SIG-M5 treated with dmso at 0.1 percent for 504 hours (cell line): ENCODE data around the gene EIF2S3.
"Not testable (repeated sequence)": the region's sequence is repeated elsewhere in the genome, so short reads cannot be mapped to it uniquely, and the experiment has no call there.

ENCODE experiments used
- DNase-seq: peaks from one replicate; lab custom pipeline; 2025; ENCODE audit not compliant: unreplicated experiment; lab: John Stamatoyannopoulos, UW

The EIF2S3 gene

DNA sequence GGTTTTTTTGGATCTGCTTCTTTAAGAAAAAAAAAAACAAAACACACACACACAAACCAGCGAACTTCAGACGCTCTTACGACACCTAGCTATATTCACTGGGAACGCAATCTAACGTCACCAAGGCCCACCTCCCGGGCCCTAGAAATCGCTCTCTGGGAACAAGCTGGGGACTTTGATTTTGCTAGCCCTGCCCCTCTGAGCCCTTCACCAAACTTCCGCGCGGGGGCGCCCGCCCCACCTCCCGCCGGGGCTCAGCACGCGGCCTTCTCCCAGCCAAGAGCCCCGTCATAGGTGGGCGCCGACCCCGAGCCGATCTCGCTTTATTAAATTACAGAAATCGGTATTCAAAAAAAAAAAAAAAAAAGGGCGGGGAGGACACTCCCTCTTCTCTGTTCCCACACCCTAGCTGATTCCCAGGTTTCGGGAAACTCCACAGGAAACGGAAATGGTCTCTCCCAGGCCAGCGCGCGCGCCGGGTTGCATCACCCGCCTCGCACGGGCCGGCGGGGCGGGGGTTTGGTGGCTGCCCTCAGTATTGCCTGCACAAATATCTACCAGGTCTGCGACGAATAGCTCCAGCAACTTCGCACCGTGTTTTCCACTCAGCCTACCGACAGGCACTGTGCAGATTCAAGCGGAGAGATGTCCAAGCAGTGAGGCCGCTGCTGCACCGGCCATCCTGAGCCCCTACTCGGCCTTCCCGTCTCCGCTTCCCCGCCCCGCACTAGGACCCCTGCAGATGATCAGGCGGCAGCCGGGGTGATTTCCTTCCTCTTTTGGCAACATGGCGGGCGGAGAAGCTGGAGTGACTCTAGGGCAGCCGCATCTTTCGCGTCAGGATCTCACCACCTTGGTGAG lies at the start of gene EIF2S3:
EIF2S3 (plus strand) TSS at position 775 of the 861 bp plus-strand sequence; CDS start at position 788, 13 bp downstream.
- DNase-seq = peak; percentile 95

DNA sequence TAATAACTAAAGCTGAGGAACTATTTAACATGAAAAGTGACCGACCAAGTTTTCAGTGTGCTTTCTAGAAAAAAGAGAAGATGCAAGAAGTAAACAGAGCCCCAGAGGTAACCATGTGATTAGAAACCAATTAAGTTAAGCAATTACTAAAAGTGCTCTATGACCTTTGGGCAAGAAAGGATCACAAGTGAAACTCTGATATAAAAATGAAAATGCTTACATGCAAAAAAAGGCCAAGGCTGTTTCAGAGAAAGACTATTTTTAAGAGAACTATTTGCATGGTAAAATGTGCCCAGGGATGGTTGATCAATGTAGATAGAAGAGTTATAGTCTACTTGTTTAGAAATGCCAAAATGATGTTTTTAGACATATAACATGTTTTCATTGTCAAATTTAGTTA lies 49.7 kb upstream of the EIF2S3 start:
- DNase-seq = no peak

DNA sequence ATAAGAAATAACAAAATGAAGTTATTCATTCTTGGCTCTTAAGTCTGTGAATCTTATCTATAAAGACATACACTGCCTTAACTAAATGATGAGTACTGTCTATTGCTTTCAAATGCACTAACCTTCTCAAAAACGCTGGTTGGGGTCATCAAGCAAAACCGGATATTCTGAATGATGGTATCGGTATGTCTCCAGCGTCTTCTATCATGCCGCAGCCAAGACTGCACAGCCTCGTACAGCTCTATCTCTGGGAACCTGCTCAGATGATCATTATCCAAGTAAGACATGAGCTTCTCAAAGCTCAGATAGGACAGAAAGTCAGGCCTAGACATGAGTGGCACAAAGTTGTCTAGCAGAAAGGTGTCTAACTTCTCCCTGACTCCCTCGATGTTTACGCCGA lies 48.9 kb upstream of the EIF2S3 start:
- DNase-seq = no peak

DNA sequence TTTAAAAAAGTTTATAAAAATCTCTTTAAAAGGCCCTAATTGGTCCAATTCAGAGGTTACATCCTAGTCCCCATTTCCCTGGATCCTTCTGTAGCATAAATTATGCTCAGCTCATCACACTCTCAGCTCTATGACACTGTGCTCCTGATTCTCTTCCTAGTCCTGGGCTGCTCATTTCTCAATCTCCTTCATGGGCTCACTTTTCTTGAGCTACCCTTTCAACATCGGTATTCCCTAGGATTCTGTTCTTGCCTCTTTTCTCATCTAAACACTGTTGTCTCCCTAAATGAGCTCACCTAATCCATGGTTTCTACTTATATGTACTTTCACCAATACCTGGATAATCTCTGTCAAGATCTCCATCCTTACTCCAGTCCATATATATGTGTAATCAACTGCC lies 42.5 kb upstream of the EIF2S3 start:
- DNase-seq = no peak

DNA sequence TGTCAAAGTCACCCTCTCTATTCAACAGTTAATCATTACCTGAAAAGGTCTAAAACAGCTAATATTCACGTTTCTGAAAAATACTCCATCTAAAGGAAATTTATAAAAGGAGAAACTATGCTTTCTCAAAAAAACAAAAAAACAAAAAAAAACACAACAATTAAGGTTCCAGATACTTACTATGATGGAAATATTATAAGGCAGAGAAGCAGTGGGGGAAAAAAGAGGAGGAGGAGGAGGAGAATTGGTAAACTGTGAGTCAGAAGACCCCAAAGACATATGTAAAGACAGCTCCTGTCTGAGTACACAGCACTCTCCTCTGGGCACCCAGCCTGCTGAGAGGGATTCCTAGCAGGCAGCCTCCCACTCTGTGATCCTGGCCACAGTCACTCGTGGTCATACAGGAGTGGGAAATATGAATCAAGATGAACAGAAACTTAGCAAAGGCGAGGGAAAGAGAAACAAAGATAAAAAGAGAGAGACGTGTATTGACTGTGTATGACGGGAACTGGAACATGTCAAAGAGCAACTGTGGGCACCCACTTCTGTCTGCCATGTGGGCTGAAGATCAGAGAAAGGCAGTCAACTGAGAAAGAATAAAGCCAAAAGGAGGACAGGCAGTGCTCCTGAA lies 40.3 kb upstream of the EIF2S3 start:
- DNase-seq = no peak

DNA sequence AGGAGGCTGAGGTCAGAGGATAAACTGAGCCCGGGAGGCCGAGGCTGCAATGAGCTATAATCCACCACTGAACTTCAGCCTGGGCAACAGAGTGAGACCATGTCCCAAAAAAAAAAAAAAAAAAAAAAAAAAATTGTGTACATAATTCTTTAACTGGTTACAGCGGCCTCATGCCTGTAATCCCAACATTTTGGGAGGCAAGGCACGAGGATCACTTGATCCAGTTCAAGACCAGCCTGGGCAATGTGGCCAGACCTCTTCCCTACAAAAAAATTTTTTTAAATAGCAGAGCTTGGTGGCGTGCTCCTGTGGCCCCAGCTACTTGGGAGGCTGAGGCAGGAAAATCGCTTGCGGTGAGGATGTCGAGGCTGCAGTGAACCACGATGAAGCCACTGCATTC lies 37.1 kb upstream of the EIF2S3 start:
- no peak for DNase-seq

DNA sequence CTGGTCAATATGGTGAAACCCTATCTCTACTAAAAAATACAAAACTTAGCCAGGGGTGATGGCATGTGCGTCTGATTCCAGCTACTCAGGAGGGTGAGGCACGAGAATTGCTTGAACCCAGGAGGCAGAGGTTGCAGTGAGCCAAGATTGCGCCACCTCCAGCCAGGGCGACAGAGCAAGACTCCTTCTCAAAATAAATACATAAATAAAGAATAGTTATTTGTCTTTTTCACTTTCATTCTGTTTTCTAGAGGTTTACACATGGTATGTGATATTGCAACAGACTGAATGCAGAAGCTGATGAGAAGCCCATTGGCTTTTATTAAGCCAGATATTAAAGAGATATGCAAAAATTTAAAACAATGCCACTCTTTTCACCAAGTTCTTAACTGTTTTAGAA lies 35.9 kb upstream of the EIF2S3 start:
- peak; percentile 40 for DNase-seq

DNA sequence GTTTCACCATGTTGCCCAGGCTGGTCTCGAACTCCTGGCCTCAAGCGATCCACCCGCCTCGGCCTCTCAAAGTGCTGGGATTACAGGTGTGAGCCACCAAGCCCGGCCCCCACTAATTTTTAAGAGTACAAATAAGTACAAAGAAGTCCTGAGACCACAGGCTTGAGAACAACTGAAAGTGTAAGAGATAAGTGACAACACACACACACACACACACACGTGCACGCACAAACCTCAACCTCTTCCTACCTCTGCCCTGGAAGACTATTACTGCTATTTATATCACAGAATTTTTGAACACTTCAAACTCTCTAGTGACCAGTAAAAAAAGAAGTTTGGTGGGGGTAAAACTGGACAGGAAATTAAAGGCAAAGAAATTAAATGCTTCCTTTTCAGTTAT lies 35.3 kb upstream of the EIF2S3 start:
- no peak for DNase-seq

DNA sequence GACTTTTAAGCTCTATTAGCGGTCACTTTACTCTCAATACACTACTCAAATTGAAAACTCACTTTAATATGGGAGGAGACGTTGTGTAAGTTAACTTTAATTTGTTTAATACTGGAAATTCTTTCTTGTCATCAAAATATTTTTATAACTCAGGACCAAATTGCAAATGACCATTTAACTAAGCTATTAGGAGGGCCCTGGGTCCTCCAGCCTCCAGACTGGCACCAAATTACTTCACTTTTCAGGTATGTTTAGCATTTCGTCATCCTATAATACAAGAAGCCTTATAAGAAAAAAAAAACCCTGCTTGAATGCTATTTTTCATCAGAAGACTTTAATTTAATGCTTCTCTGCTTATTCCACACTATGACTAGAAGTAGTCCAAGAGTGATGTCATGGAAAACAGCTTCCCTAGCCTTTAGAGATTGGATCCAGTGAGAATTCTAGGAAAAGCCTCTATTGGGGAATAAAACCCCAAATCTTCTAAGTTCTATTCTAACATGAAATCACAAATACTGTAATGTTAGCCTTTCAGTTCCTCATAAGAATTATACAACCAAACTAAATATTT lies 34.4 kb upstream of the EIF2S3 start:
- no peak for DNase-seq

DNA sequence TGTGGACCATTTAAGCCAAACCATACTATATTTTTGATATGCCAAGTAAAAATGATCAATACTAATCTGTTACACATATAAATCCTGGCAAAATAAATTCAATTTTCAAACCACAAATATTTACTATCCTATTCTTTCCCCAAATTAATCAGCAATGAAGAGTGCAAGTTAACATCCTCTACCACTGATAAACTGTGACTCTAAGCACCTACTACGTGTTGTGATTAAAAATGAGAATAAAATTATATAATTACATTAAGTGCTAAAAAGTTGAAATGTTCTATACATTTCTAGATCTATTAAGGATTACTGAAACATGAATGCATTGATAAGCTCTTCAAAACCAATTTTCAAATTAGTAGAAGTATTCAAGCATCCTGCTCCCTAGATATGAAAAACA lies 31.2 kb upstream of the EIF2S3 start:
- DNase-seq = no peak

DNA sequence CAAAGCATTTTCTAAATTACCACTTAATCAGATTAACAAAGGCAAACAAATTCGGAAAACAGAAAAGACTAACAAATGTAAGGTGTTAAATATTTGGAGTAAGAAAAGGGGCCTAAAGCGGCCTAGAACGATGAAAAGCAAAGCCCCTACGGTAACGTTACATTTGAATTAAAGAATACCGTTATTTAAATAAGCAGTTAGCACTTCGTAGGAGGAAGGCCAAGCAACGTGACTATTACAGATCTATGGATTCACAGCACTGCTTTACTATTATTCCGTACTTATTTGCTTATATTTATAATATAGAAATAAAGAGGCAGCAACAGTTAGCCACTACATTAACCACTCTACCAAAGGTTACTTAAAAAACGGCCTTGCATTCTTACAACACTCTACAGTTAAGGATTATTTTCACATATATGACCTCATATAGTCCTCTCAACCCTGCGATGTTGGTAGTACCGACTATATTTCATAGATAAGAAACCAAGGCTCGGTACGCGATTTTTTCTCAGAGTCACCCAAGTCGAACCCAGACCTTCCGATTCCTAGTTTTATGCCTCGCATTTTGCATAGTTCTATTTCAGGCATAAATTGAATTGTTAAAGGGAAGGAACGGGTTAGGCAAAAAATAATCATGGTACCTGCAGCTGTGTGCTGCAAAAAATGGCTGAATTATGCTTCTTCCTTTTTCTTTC lies 30.6 kb upstream of the EIF2S3 start:
- peak; percentile 25 for DNase-seq

DNA sequence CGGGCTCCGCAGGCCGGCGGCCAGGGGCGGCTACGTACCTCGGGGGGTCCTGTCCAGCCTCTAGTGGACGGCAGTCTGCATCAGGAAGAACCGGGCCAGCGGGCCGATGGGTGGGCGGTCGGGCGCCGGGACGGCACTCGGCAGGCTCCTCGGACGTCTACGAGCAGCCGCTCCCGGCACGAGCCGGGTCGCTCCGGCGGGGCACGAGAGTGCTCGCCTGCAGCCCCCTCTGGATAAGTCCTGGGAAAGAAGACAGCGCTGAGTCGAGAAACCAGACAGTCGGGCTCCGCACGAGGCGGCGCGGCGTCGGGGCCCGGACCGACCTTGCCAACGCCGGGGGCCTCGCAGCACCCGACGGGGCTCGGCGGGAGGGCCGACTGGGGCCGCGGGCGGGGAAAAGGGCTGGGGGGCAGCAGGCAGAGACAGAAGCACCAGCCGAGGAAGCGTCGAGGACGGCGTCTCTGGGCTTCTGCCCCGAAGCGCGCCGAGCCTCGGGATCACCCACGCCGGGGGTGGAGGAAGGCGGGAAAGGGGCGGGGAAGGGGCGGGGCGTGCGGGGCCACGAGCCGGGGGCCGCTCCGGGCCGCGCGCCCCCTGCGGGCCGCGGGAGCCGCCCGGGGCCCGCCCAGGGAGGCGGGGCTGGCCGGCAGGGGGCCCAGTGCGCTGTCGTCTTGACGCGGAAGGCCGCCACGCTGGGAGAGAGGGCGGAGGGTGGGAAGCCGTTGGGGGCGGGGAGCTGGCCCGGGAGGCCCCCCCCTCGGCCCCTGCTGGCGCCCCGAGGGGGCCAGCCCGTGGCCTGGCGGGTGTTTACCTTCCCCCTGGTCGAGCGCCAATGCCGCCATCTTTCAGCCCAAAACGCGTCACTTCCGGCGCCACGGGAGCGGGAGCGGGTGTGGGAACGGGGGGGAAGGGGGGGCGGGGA lies 29.7 kb upstream of the EIF2S3 start:
- DNase-seq = peak; percentile 81

DNA sequence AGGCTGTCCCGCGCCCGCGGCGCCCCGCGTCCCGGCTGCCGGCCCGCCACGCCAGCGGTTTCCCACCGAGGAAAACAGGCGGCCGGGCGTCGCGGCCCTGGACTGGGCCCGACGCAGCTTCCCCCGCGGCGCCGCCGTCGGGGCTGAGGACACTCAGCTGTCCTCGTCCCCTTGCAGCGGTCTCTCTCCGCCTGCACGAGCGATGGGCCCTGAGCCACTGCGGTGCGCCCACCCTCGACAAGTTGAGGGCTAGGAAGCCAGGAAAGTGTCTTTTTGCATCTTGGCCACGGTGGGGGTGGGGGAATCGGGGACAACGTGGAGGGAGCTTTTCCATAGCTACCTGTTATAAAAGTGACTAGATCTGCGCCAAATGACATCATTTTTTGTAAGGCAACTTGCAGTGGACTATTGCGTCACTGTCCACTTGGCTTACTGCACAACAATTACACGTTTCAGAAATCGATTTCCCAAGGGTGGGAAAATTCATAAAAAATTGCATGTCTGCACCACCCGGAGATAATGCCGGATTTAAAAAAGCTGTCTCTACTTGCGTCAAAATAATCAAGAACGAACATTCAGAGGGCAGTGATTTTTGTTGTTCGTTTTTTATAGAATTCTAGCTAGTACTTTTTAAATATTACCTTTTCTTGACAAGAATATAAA lies 28.9 kb upstream of the EIF2S3 start:
- DNase-seq = no peak

DNA sequence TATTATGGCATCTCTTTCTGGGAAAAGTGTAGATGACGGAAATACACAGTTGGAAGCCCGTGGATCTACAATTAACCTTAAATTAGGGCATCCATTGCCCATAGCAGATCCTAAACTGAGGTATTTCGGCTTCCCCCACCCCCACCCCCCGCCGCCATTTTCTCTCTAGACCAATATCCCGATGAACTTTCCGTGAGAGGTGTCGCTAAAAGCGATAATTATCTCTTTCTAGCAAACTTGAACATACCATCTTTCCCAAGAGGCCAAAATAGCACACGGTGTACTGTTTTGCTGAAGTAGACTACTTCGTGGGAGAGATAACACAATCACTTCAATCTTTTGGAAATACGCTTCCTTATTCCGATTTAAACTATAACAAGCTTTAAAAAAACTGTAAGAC lies 28.3 kb upstream of the EIF2S3 start:
- no peak for DNase-seq

DNA sequence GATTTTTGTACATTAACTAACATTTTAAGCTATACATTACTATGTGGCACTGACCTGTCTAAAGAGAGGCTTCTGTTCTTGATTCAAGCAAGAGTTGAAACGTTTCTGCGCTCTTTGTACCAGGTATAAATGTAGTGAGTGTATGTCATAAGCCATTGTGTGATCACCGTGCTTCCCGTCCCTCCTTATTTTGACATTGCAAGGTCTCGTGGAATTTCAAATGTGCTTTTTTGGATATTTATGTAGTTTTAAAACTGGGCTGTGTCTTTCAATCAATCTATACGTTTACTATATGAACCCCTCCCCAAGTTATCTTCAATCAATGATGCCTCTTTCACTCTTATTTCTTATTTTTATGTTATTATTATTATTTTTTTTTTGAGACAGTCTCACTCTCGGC lies 27.7 kb upstream of the EIF2S3 start, which contains the start of gene KLHL15:
KLHL15 (minus strand) TSS at position 101 of the 400 bp plus-strand sequence. CDS start 20,493 bp downstream, outside the sequence.
- no peak for DNase-seq

DNA sequence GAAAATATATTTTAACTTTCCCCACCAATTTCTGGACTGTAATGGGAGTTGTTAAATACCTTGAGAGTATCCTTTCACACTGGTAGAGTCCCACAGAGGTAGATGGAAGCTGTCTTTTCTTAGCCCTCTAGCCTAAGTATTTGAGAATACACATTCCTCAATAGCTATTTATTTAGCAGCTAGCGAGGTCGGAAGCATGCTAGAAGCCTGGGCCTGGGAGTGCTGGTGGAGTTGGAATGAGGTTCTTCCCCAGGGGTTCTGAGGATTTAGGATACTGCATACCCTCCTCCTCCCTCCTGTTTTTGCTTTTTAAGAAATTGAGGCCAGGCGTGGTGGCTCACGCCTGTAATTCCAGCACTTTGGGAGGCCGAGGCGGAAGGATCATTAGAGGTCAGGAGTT lies 26.8 kb upstream of the EIF2S3 start:
- DNase-seq = no peak

DNA sequence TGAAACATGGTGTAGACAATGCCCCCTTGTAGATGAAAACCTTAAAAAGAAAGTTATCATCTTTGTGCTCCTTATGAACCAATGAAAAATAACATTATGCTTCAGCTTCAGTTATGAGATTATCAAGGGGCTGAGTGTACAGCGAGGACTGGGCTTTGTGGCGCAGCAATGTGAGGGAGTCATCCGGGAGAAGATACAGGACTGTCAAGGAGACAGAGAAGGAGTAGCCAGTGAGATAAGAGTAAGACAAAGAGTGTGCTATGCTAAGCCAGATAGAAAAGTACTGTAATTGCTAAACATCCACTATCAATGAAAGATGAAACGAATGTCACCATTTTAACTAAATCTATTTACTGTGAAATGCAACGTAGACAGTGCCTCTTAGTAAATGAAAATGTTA lies 24.2 kb upstream of the EIF2S3 start:
- DNase-seq = no peak

DNA sequence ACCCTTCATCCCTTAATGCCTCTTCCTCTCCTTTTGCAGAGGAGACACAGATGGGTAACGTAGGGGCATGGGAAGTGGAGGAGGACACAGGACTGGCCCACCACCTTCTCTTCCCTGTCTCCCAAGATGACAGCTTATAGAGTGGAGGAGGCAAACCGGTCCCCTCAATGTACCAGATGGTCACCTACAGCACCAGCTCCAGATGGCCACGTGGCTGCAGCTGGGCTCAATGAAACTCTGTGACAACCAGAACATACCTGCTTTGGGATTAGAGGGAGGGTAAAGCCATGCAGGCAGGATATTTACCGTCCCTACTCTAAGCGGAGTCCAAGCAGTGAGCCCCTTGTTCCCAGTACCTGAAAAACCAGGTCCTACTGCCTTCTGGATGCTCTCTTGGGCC lies 20.3 kb upstream of the EIF2S3 start:
- DNase-seq = no peak

DNA sequence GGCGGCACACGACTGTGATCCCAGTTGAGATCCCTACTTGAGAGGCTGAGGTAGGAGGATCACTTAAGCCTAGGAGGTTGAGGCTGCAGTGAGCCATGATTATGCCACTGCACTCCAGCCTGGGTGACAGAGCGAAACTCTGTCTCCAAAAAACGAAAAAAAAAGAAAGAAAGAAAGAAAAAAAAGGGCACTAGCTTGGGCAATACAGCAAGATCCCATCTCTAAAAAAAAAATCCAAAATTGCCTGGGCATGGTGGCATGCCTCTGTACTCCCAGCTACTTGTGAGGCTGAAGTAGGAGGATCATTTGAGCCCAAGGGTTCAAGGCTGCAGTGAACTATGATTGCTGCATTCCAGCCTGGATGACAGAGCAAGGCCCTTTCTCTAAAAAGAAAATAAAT lies 17.0 kb upstream of the EIF2S3 start:
- DNase-seq = no peak

DNA sequence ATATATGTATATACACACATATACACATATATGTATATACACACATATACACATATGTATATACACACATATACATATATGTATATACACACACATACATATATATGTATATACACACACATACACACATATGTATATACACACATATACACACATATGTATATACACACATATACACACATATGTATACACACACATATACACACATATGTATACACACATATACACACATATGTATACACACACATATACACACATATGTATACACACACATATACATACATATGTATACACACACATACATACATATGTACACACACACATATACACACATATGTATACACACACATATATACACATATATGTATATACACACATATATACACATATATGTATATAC lies 8.7 kb upstream of the EIF2S3 start:
- not testable (repeated sequence) for DNase-seq
